H9 (cell line): Measurements from ENCODE around the gene IQCC. TPM values are rescaled to one million over a fixed set of nuclear protein-coding genes. Genes with fewer than 3 reads are reported as not detected.

Experiments
- DNase-seq: peaks from one replicate; pipeline ENCODE4 v3.0.0-alpha.2; 2017
- H2AFZ ChIP-seq: one replicate; pipeline ENCODE4 v1.6.1; 2013; ENCODE audit warnings: mild to moderate bottlenecking, low read length, control low read depth, moderate library complexity
- H2AK5ac ChIP-seq: 2 replicates; pipeline ENCODE4 v1.6.1; 2013; ENCODE audit warnings: low read length, control low read depth, mixed read lengths; ENCODE audit not compliant: insufficient read length
- H2BK120ac ChIP-seq: one replicate; pipeline ENCODE4 v1.6.1; 2013; ENCODE audit warnings: low read depth, mild to moderate bottlenecking, low read length, control low read depth, inconsistent platforms; ENCODE audit not compliant: poor library complexity, severe bottlenecking
- H2BK12ac ChIP-seq: 2 replicates; pipeline ENCODE4 v1.6.1; 2013; ENCODE audit warnings: low read length, control low read depth, mixed read lengths, low read depth; ENCODE audit not compliant: insufficient read length
- H2BK15ac ChIP-seq: 2 replicates; pipeline ENCODE4 v1.6.1; 2013; ENCODE audit warnings: low read depth, low read length, control low read depth
- H2BK20ac ChIP-seq: one replicate; pipeline ENCODE4 v1.6.1; 2013; ENCODE audit warnings: low read depth, mild to moderate bottlenecking, low read length, control low read depth, inconsistent platforms; ENCODE audit not compliant: poor library complexity, severe bottlenecking
- H2BK5ac ChIP-seq: 2 replicates; pipeline ENCODE4 v1.6.1; 2013; ENCODE audit warnings: low read length, control low read depth, mixed read lengths; ENCODE audit not compliant: insufficient read length
- H3K14ac ChIP-seq: 2 replicates; pipeline ENCODE4 v1.6.1; 2013; ENCODE audit warnings: low read length, control low read depth; ENCODE audit not compliant: insufficient read depth
- H3K18ac ChIP-seq: 2 replicates; pipeline ENCODE4 v1.6.1; 2013; ENCODE audit warnings: low read depth, mild to moderate bottlenecking, mixed read lengths, low read length, control low read depth; ENCODE audit not compliant: insufficient read length
- H3K23ac ChIP-seq: 2 replicates; pipeline ENCODE4 v1.6.1; 2013; ENCODE audit warnings: low read length, control low read depth, mixed read lengths, low read depth; ENCODE audit not compliant: insufficient read length
- H3K23me2 ChIP-seq: 2 replicates; pipeline ENCODE4 v1.6.1; 2013; ENCODE audit warnings: low read depth, mild to moderate bottlenecking, mixed read lengths, low read length, control low read depth; ENCODE audit not compliant: insufficient read length, poor library complexity, severe bottlenecking
- H3K27ac ChIP-seq: 2 replicates; pipeline ENCODE4 v1.5.1; 2013; ENCODE audit warnings: low read length, control low read depth, mixed read lengths, low read depth; ENCODE audit not compliant: insufficient read length
- H3K27me3 ChIP-seq: 2 replicates; pipeline ENCODE4 v1.6.1; 2013; ENCODE audit warnings: low read length, control low read depth, inconsistent platforms; ENCODE audit not compliant: insufficient read depth
- H3K4ac ChIP-seq: 2 replicates; pipeline ENCODE4 v1.6.1; 2013; ENCODE audit warnings: low read depth, mild to moderate bottlenecking, control low read depth, inconsistent platforms, low read length, moderate library complexity
- H3K4me1 ChIP-seq: 2 replicates; pipeline ENCODE4 v1.6.1; 2013; ENCODE audit warnings: low read length, control low read depth, inconsistent platforms; ENCODE audit not compliant: insufficient read depth
- H3K4me2 ChIP-seq: 2 replicates; pipeline ENCODE4 v1.6.1; 2013; ENCODE audit warnings: low read length, control low read depth, mixed read lengths; ENCODE audit not compliant: insufficient read length, insufficient read depth
- H3K56ac ChIP-seq: 2 replicates; pipeline ENCODE4 v1.6.1; 2013; ENCODE audit warnings: low read depth, mild to moderate bottlenecking, mixed read lengths, low read length, control low read depth; ENCODE audit not compliant: insufficient read length
- H3K79me1 ChIP-seq: 2 replicates; pipeline ENCODE4 v1.6.1; 2013; ENCODE audit warnings: low read depth, mild to moderate bottlenecking, moderate library complexity, low read length, control low read depth, inconsistent platforms; ENCODE audit not compliant: insufficient read depth, poor library complexity, severe bottlenecking
- H3K79me2 ChIP-seq: 2 replicates; pipeline ENCODE4 v1.6.1; 2013; ENCODE audit warnings: low read length, control low read depth, inconsistent platforms; ENCODE audit not compliant: insufficient read depth
- H3K9ac ChIP-seq: 2 replicates; pipeline ENCODE4 v1.6.1; 2013; ENCODE audit warnings: low read length, control low read depth, mixed read lengths; ENCODE audit not compliant: insufficient read length; ENCODE audit errors: extremely low read depth
- H3K9me3 ChIP-seq: one replicate; pipeline ENCODE4 v1.6.1; 2013; ENCODE audit warnings: low read depth, low read length, inconsistent platforms; ENCODE audit not compliant: control insufficient read depth
- H3T11ph ChIP-seq: one replicate; pipeline ENCODE4 v1.6.1; 2013; ENCODE audit warnings: mild to moderate bottlenecking, low read length, control low read depth, inconsistent platforms
- H4K20me1 ChIP-seq: one replicate; pipeline ENCODE4 v1.6.1; 2013; ENCODE audit not compliant: control insufficient read depth, insufficient read length, insufficient read depth
- H4K5ac ChIP-seq: 2 replicates; pipeline ENCODE4 v1.6.1; 2013; ENCODE audit warnings: low read depth, mild to moderate bottlenecking, mixed read lengths, low read length, control low read depth; ENCODE audit not compliant: insufficient read length
- H4K8ac ChIP-seq: replicated peaks from 2 replicates; pipeline ENCODE4 v1.6.1; 2013; ENCODE audit warnings: low read length, control low read depth, mixed read lengths, low read depth; ENCODE audit not compliant: insufficient read length
- H4K91ac ChIP-seq: 2 replicates; pipeline ENCODE4 v1.6.1; 2013; ENCODE audit warnings: low read depth, mild to moderate bottlenecking, moderate library complexity, mixed read lengths, low read length, control low read depth; ENCODE audit not compliant: insufficient read length
- H3K27ac Mint-ChIP-seq, 3 experiments: 2 replicates in 2 of 3; 3 replicates in 1 of 3; pipeline ENCODE4 v1.8.0; 2020 to 2021; ENCODE audit warnings: mixed read lengths in 3 of 3, mild to moderate bottlenecking in 1 of 3, moderate library complexity in 1 of 3
- H3K27me3 Mint-ChIP-seq: 2 replicates; pipeline ENCODE4 v1.8.0; 2021; ENCODE audit warnings: low read depth, mild to moderate bottlenecking, moderate library complexity, mixed read lengths
- H3K36me3 Mint-ChIP-seq, 3 experiments: 2 replicates in 2 of 3; 3 replicates in 1 of 3; pipeline ENCODE4 v1.8.0; 2020 to 2021; ENCODE audit warnings: low read depth in 3 of 3, mixed read lengths in 3 of 3; ENCODE audit not compliant: insufficient read depth in 1 of 3
- H3K4me1 Mint-ChIP-seq, 2 experiments: 2 replicates each; pipeline ENCODE4 v1.8.0; 2020; ENCODE audit warnings: mixed read lengths in 2 of 2
- H3K4me3 Mint-ChIP-seq, 2 experiments: 2 replicates in 1 of 2; 3 replicates in 1 of 2; pipeline ENCODE4 v1.8.0; 2020 to 2021; ENCODE audit warnings: mild to moderate bottlenecking in 2 of 2, mixed read lengths in 2 of 2, moderate library complexity in 1 of 2
- H3K9me3 Mint-ChIP-seq, 2 experiments: 2 replicates in 1 of 2; 3 replicates in 1 of 2; pipeline ENCODE4 v1.8.0; 2020; ENCODE audit warnings: mild to moderate bottlenecking in 2 of 2, mixed read lengths in 2 of 2, moderate library complexity in 1 of 2
- CTCF ChIP-seq: fragments of 200-600 bp; sonication (generic); conservative IDR thresholded peaks from 3 replicates; pipeline ENCODE4 v1.8.0; 2021; ENCODE audit warnings: antibody characterized with exemption, mild to moderate bottlenecking
- total RNA-seq: library from RNA; stranded (reverse); gene quantifications from 2 replicates; pipeline ENCODE4 v1.2.1, GENCODE V29; 2021

IQCC gene
- total RNA-seq, 1 experiment from 2014 or later, result 5.3 TPM

GRCh38 chr1:32195972-32196823 is 9.3 kb upstream of the IQCC start:
- no peak overlapping the region for H3K27ac Mint-ChIP-seq

More at GRCh38 chr1:32195972-32196823, 9.3 kb upstream of the IQCC start:
- no peak overlapping the region for H2AK5ac ChIP-seq
- H3K4ac ChIP-seq, result no peak overlapping the region
- Mint-ChIP-seq H3K4me3 (no peak overlapping the region; a peak in 1 of 5 replicates), H3K9me3 (no peaks in the 10 kb centered on the region), H3K27me3 (no peaks in the 10 kb centered on the region), H3K36me3 (peaks cover 46 to 72% (median 67%) of the 10 kb centered on the region in 3 experiments; a peak in 6 of 7 replicates), H3K4me1 (peaks cover 23 to 26% of the 10 kb centered on the region in 2 experiments)
- no peaks in the 10 kb centered on the region for H3K79me1 ChIP-seq
- no peak overlapping the region for H4K5ac ChIP-seq
- H3K23ac ChIP-seq, result no peak overlapping the region
- no peak for DNase-seq
- no peak overlapping the region for H3K56ac ChIP-seq
- H3T11ph ChIP-seq, result no peak overlapping the region
- H4K20me1 ChIP-seq, result no peaks in the 10 kb centered on the region
- H3K4me2 ChIP-seq, result no peak overlapping the region
- no peaks in the 10 kb centered on the region; the same call in 1 of the 2 replicates for H3K4me1 ChIP-seq
- H3K14ac ChIP-seq, result no peak overlapping the region
- H3K23me2 ChIP-seq, result peaks cover 3% of the 10 kb centered on the region
- no peaks in the 10 kb centered on the region for H3K79me2 ChIP-seq
- H2BK15ac ChIP-seq, result no peak overlapping the region
- no peak overlapping the region for H4K8ac ChIP-seq
- no peak overlapping the region for H3K9ac ChIP-seq
- H2BK20ac ChIP-seq, result no peak overlapping the region
- H4K91ac ChIP-seq, result no peak overlapping the region
- no peaks in the 10 kb centered on the region for H3K9me3 ChIP-seq
- no peak overlapping the region for H3K27ac ChIP-seq
- no peak overlapping the region for H2AFZ ChIP-seq
- no peak overlapping the region for H2BK120ac ChIP-seq
- H3K27me3 ChIP-seq, result no peaks in the 10 kb centered on the region
- H2BK12ac ChIP-seq, result no peak overlapping the region
- no peak overlapping the region for H3K18ac ChIP-seq
- no peak overlapping the region for H2BK5ac ChIP-seq
- TF ChIP-seq CTCF, result no peak
